Heart right ventricle (tissue), 16 donors: Measurements from ENCODE around the gene TBC1D19. TPM values are rescaled to one million over a fixed set of nuclear protein-coding genes. Genes with fewer than 3 reads are reported as not detected.

ENCODE experiments used
- ATAC-seq, 8 donors: fragments of 200-7000 bp; cut with Tn5 transposase; one replicate each; pipeline ENCODE4 v1.9.1; 2020; ENCODE audit warnings: mild to moderate bottlenecking in 8 of 8, moderate library complexity in 8 of 8, moderate number of reproducible peaks in 1 of 8
- DNase-seq, 2 donors: peaks; one replicate each; pipeline ENCODE4 v3.0.0-alpha.2; 2020
- H3K27ac ChIP-seq, 10 donors: fragments of 200-600 bp; sonication (generic) in 2 of 10; one replicate each; pipeline versions ENCODE4 v1.5.0 to v1.8.0; 2020 to 2022; ENCODE audit warnings: mild to moderate bottlenecking in 3 of 10
- H3K27me3 ChIP-seq, 7 donors: fragments of 200-600 bp; one replicate each; pipeline ENCODE4 v1.8.0; 2021 to 2022; ENCODE audit warnings: mild to moderate bottlenecking in 2 of 7
- H3K36me3 ChIP-seq, 9 donors: fragments of 200-600 bp; sonication (generic) in 1 of 9; one replicate each; pipeline versions ENCODE4 v1.5.0 to v1.8.0; 2020 to 2022; ENCODE audit warnings: mild to moderate bottlenecking in 2 of 9
- H3K4me1 ChIP-seq, 9 donors: fragments of 200-600 bp; sonication (generic) in 1 of 9; one replicate each; pipeline versions ENCODE4 v1.5.0 to v1.8.0; 2020 to 2022; ENCODE audit warnings: mild to moderate bottlenecking in 4 of 9
- H3K4me3 ChIP-seq, 10 donors: fragments of 200-600 bp; sonication (generic) in 2 of 10; one replicate each; pipeline versions ENCODE4 v1.5.0 to v1.8.0; 2020 to 2022; ENCODE audit warnings: mild to moderate bottlenecking in 7 of 10, moderate library complexity in 2 of 10
- H3K9me3 ChIP-seq, 11 donors: fragments of 200-600 bp in 10 of 11; sonication (generic) in 2 of 11; one replicate each; pipeline versions ENCODE4 v1.5.0 to v1.8.0; 2013 to 2022; ENCODE audit warnings: mild to moderate bottlenecking in 2 of 11, control low read depth in 1 of 11, moderate library complexity in 1 of 11
- CTCF ChIP-seq, 9 donors: fragments of 200-600 bp; sonication (generic) in 2 of 9; IDR thresholded peaks; one replicate each; pipeline versions ENCODE4 v1.5.0 to v1.8.0; 2021 to 2022; ENCODE audit warnings: antibody characterized with exemption in 9 of 9, mild to moderate bottlenecking in 5 of 9, moderate library complexity in 1 of 9
- WGBS, 2 donors: extraction: QIAGEN DNeasy Blood & Tissue Kit; methylation state at CpG; one replicate each; pipeline ENCODE4 v1.1.7; 2013; ENCODE audit warnings: inconsistent platforms in 1 of 2; 5-methylcytosine and 5-hydroxymethylcytosine counted together
- intact Hi-C, 10 donors: fragments of 100-400 bp; cut with DNase I; formaldehyde crosslinking; loops; one replicate each; pipeline versions ENCODE4 v1.11.1 to v1.14.2; 2022
- polyA plus RNA-seq, 2 donors: library from polyadenylated mRNA; stranded (reverse); fragments of 200-250 nt; gene quantifications; one replicate each; pipeline ENCODE4 v1.2.3, GENCODE V29; 2013
- total RNA-seq, 10 donors: library from RNA; stranded (reverse); fragmentation: NEBNext Ultra II Directional in 3 of 10; extraction: Animal tissue kit (Norgen Biotek cat#: 25700) in 3 of 10; gene quantifications; one replicate each; pipeline versions ENCODE4 v1.2.1 to v1.2.4, GENCODE V29; 2021 to 2023
- donor health status: Arrhythmogenic right ventricular cardiomyopathy.
- donor health status: ischemic (EF 13 %, LVEDD 7.1; RV severe dilation, severe dysfunction).
- donor health status: healthy with polysubstance abuse.
- donor health status: DM: no; HTN: yes; CAD: no.
- donor health status: DM: no; HTN: no; CAD: no.
- donor health status: ischemic (EF 25% LVEDD 6.9; RV normal size, moderate dysfunction).
- donor health status: ischemic (EF 25% LVEDD 5.7; RV mildly dilated, moderate dysfunction).
- donor health status: healthy.
- donor health status: DM: yes; HTN: yes; CAD: no.
- donor health status: Ischemic cardiomyopathy.
- donor health status: ischemic (EF 35%, LVEDD 5.7; RV mildly dilated, moderate dysfunction).
- donor health status: nonischemic (EF 11% LVEDD 7.7; RV severe dilation, severe dysfunction).
- donor health status: DM: yes; HTN: yes; CAD: no.
- donor health status: PGD.
- donor health status: ischemic (EF 29% LVEDD 5.4; RV normal size, mild dysfunction).
- donor health status: nonischemic (EF 23%, LVEDD 6.1; RV moderate dilation, normal function).

The TBC1D19 gene
- total and polyA plus RNA-seq, 12 donors: 1.6 to 10.7 (median 9.4) TPM

- H3K4me1 ChIP-seq: no peaks in the 10 kb centered on the region
- no peak overlapping the region for H3K4me3 ChIP-seq
- H3K36me3 ChIP-seq: no peaks in the 10 kb centered on the region
- 63 to 71% methylated on average over 2 of the region's 2 CpGs for whole genome bisulfite sequencing, 2 donors
- ATAC-seq (no peak), DNase-seq (no peak)
- TF ChIP-seq CTCF (IDR thresholded peaks at IDR 0.05): no peak
- H3K27ac ChIP-seq: no peak overlapping the region
- H3K9me3 ChIP-seq: no peaks in the 10 kb centered on the region
- intact Hi-C loops: loop anchor here in 4 of 10 donors (5.0 to 10.0 kb wide), 3 partner anchors 253 to 260 kb away; no protein-coding TSS in a partner anchor
- H3K27me3 ChIP-seq: no peaks in the 10 kb centered on the region
Observed at GRCh38 chr4:26717332-26717731, 133.4 kb downstream of the TBC1D19 start.

GRCh38 chr4:26719954-26720552 is 136.2 kb downstream of the TBC1D19 start:
- ATAC-seq: no peak
- peaks cover 0 to 4% (median 0%) of the 10 kb centered on the region in 9 donors for H3K36me3 ChIP-seq
- H3K27me3 ChIP-seq: no peaks in the 10 kb centered on the region
- no peak for DNase-seq
- WGBS, 2 donors: 60 to 70% methylated on average over 1 of the region's 1 CpG
- peaks cover 0 to under 1% (median 0%) of the 10 kb centered on the region in 9 donors for H3K4me1 ChIP-seq
- no peak overlapping the region for H3K4me3 ChIP-seq
- intact Hi-C loops: loop anchor here in 9 of 10 donors (2.0 to 10.0 kb wide), 8 partner anchors 253 to 285 kb away; no protein-coding TSS in a partner anchor
- H3K9me3 ChIP-seq: no peaks in the 10 kb centered on the region
- no peak overlapping the region for H3K27ac ChIP-seq
- peak; percentile 34 to 71 (median 66) for TF ChIP-seq CTCF (IDR thresholded peaks at IDR 0.05)

- Histone ChIP-seq H3K36me3 (peaks cover 0 to 4% (median 0%) of the 10 kb centered on the region in 9 donors), H3K9me3 (no peaks in the 10 kb centered on the region), H3K4me1 (peaks cover 0 to 12% (median 6%) of the 10 kb centered on the region in 9 donors), H3K27me3 (no peaks in the 10 kb centered on the region), H3K4me3 (no peak overlapping the region), H3K27ac (no peak overlapping the region)
- no peak for ATAC-seq
- intact Hi-C loops: loop anchor here in 5 of 10 donors (2.0 to 10.0 kb wide), 6 partner anchors 254 to 283 kb away; no protein-coding TSS in a partner anchor
- DNase-seq: no peak
- 56 to 72% methylated on average over 1 of the region's 1 CpG for WGBS, 2 donors
- no peak for TF ChIP-seq CTCF (IDR thresholded peaks at IDR 0.05)
Observed at GRCh38 chr4:26721685-26722084, 137.8 kb downstream of the TBC1D19 start.

- Histone ChIP-seq H3K4me3 (no peak overlapping the region), H3K9me3 (no peaks in the 10 kb centered on the region), H3K27ac (no peak overlapping the region), H3K27me3 (no peaks in the 10 kb centered on the region), H3K4me1 (peaks cover 0 to 12% (median 6%) of the 10 kb centered on the region in 9 donors), H3K36me3 (peaks cover 0 to 9% (median 0%) of the 10 kb centered on the region in 9 donors)
- 95 to 100% methylated on average over 1 of the region's 1 CpG for WGBS, 2 donors
- intact Hi-C loops: loop anchor here in 4 of 10 donors (5.0 to 10.0 kb wide), 4 partner anchors 256 to 282 kb away; no protein-coding TSS in a partner anchor
- DNase-seq (no peak), ATAC-seq (no peak)
- TF ChIP-seq CTCF (IDR thresholded peaks at IDR 0.05): no peak
Observed at GRCh38 chr4:26723216-26723615, 139.3 kb downstream of the TBC1D19 start.
